Mesothelial cell of epicardium (in vitro differentiated cells): ENCODE measurements around the gene PRR7. TPM values are rescaled to one million over a fixed set of nuclear protein-coding genes. Genes with fewer than 3 reads are reported as not detected.

Experiments used
- DNase-seq, 2 experiments: peaks; one replicate each; pipeline ENCODE4 v3.0.0; 2021; ENCODE audit warnings: low spot score in 2 of 2; ENCODE audit not compliant: unreplicated experiment in 2 of 2
- H3K27ac Mint-ChIP-seq: 2 replicates; pipeline ENCODE4 v1.8.0; 2021; ENCODE audit warnings: mixed read lengths
- H3K27me3 Mint-ChIP-seq: 2 replicates; pipeline ENCODE4 v1.8.0; 2021; ENCODE audit warnings: low read depth, mixed read lengths
- H3K36me3 Mint-ChIP-seq: 2 replicates; pipeline ENCODE4 v1.8.0; 2021; ENCODE audit warnings: mixed read lengths
- H3K4me1 Mint-ChIP-seq: 2 replicates; pipeline ENCODE4 v1.8.0; 2021; ENCODE audit warnings: mixed read lengths
- H3K4me3 Mint-ChIP-seq: 2 replicates; pipeline ENCODE4 v1.8.0; 2021; ENCODE audit warnings: mild to moderate bottlenecking, moderate library complexity, mixed read lengths
- H3K9me3 Mint-ChIP-seq: 2 replicates; pipeline ENCODE4 v1.8.0; 2021; ENCODE audit warnings: mixed read lengths
- CTCF ChIP-seq: fragments of 200-600 bp; sonication (generic); IDR thresholded peaks from one replicate; pipeline ENCODE4 v1.5.0; 2021; ENCODE audit warnings: antibody characterized with exemption; ENCODE audit not compliant: unreplicated experiment
- total RNA-seq: library from RNA; stranded (reverse); gene quantifications from 3 replicates; pipeline ENCODE4 v1.2.1, GENCODE V29; 2021

PRR7 gene
- total RNA-seq, 1 donor from 2014 or later = 5.9 TPM

- Mint-ChIP-seq H3K9me3 (no peaks in the 10 kb centered on the region), H3K27me3 (no peaks in the 10 kb centered on the region), H3K27ac (no peak overlapping the region), H3K4me1 (peaks cover 11% of the 10 kb centered on the region), H3K4me3 (no peak overlapping the region), H3K36me3 (peaks cover 19% of the 10 kb centered on the region)
- no peak for TF ChIP-seq CTCF
- no peak for DNase-seq
Observed at GRCh38 chr5:177459357-177459756, 12.7 kb downstream of the PRR7 start.

GRCh38 chr5:177459819-177460628 lies 13.4 kb downstream of the PRR7 start:
- DNase-seq = no peak
- Mint-ChIP-seq H3K27ac (peak overlapping the region; percentile 21), H3K4me3 (no peak overlapping the region), H3K27me3 (no peaks in the 10 kb centered on the region), H3K4me1 (peaks cover 11% of the 10 kb centered on the region), H3K36me3 (peaks cover 21% of the 10 kb centered on the region), H3K9me3 (peaks cover under 1% of the 10 kb centered on the region)
- TF ChIP-seq CTCF = no peak

GRCh38 chr5:177462021-177462670 lies 15.5 kb downstream of the PRR7 start:
- Mint-ChIP-seq H3K36me3 (peaks cover 43% of the 10 kb centered on the region), H3K27me3 (no peaks in the 10 kb centered on the region), H3K27ac (no peak overlapping the region), H3K4me3 (no peak overlapping the region), H3K9me3 (peaks cover 10% of the 10 kb centered on the region), H3K4me1 (peaks cover 3% of the 10 kb centered on the region)
- no peak for TF ChIP-seq CTCF
- DNase-seq = no peak

- Mint-ChIP-seq H3K4me3 (no peak overlapping the region), H3K9me3 (peaks cover 10% of the 10 kb centered on the region), H3K4me1 (peaks cover 17% of the 10 kb centered on the region), H3K36me3 (peaks cover 47% of the 10 kb centered on the region), H3K27ac (no peak overlapping the region), H3K27me3 (no peaks in the 10 kb centered on the region)
- DNase-seq = no peak
- no peak for TF ChIP-seq CTCF
Observed at GRCh38 chr5:177465044-177465443, 18.4 kb downstream of the PRR7 start.

- H3K36me3 Mint-ChIP-seq = peaks cover 43% of the 10 kb centered on the region
- H3K4me1 Mint-ChIP-seq = peaks cover 34% of the 10 kb centered on the region
- TF ChIP-seq CTCF = no peak
- H3K4me3 Mint-ChIP-seq = no peak overlapping the region
- H3K9me3 Mint-ChIP-seq = peaks cover 10% of the 10 kb centered on the region
- H3K27ac Mint-ChIP-seq = no peak overlapping the region
- H3K27me3 Mint-ChIP-seq = no peaks in the 10 kb centered on the region
- DNase-seq = no peak
Observed at GRCh38 chr5:177466861-177467260, 20.2 kb downstream of the PRR7 start.
